T-helper 2 cell (primary cell): ENCODE results near the gene MN1.
"Not testable (repeated sequence)": the region's sequence is repeated elsewhere in the genome, so short reads cannot be mapped to it uniquely, and the experiment has no call there.

Experiments used
- DNase-seq, 5 experiments: peaks; one replicate each; pipeline versions ENCODE4 v3.0.0 to v3.0.0-alpha.2; 2012 to 2022

MN1 gene

GRCh38 chr22:27756212-27756660 is 45.3 kb downstream of the MN1 start:
- no peak for DNase-seq

- no peak for DNase-seq
Observed at GRCh38 chr22:27755521-27756211, 45.9 kb downstream of the MN1 start.

- no peak for DNase-seq
Observed at GRCh38 chr22:27754888-27755480, 46.6 kb downstream of the MN1 start.

- no peak for DNase-seq
Observed at GRCh38 chr22:27754247-27754887, 47.2 kb downstream of the MN1 start.

- DNase-seq, result no peak
Observed at GRCh38 chr22:27752771-27753170, 48.8 kb downstream of the MN1 start.

GRCh38 chr22:27752141-27752540 is 49.4 kb downstream of the MN1 start:
- no peak for DNase-seq

GRCh38 chr22:27751277-27752070 is 50.1 kb downstream of the MN1 start:
- DNase-seq, result no peak

GRCh38 chr22:27750584-27751265 is 50.8 kb downstream of the MN1 start:
- no peak for DNase-seq

- no peak for DNase-seq
Observed at GRCh38 chr22:27749597-27750225, 51.8 kb downstream of the MN1 start.

- no peak for DNase-seq
Observed at GRCh38 chr22:27748751-27749191, 52.8 kb downstream of the MN1 start.

GRCh38 chr22:27748349-27748748 is 53.2 kb downstream of the MN1 start:
- no peak for DNase-seq

- no peak for DNase-seq
Observed at GRCh38 chr22:27747396-27748221, 53.9 kb downstream of the MN1 start.

GRCh38 chr22:27746918-27747317 is 54.6 kb downstream of the MN1 start:
- DNase-seq, result no peak

- DNase-seq, result no peak
Observed at GRCh38 chr22:27745809-27746208, 55.7 kb downstream of the MN1 start.

GRCh38 chr22:27745154-27745553 is 56.4 kb downstream of the MN1 start:
- no peak for DNase-seq

GRCh38 chr22:27744078-27744477 is 57.5 kb downstream of the MN1 start:
- not testable (repeated sequence) for DNase-seq

GRCh38 chr22:27740202-27740748 is 61.3 kb downstream of the MN1 start:
- no peak for DNase-seq

GRCh38 chr22:27737521-27737920 is 64.0 kb downstream of the MN1 start:
- no peak for DNase-seq

GRCh38 chr22:27734066-27734465 is 67.5 kb downstream of the MN1 start:
- no peak for DNase-seq

- no peak for DNase-seq
Observed at GRCh38 chr22:27732841-27733240, 68.7 kb downstream of the MN1 start.

GRCh38 chr22:27732391-27732790 is 69.2 kb downstream of the MN1 start:
- DNase-seq, result no peak
